DOHH2 (cell line): Measurements from ENCODE around the gene GET4.

Experiments used
- H3F3A ChIP-seq: fragments of 200-600 bp; sonication (generic), shearing (Covaris generic); 2 replicates; pipeline ENCODE4 v1.6.0; 2016; ENCODE audit warnings: antibody characterized with exemption, mild to moderate bottlenecking; ENCODE audit not compliant: control insufficient read depth, insufficient read depth
- H3K27ac ChIP-seq: fragments of 200-600 bp; sonication (generic); 2 replicates; pipeline ENCODE4 v1.5.1; 2014; ENCODE audit warnings: low read depth, mild to moderate bottlenecking, low read length, moderate library complexity
- H3K27me3 ChIP-seq: fragments of 200-600 bp; sonication (generic); 2 replicates; pipeline ENCODE4 v1.6.1; 2014; ENCODE audit warnings: mild to moderate bottlenecking, low read length, mixed read lengths; ENCODE audit not compliant: control insufficient read depth
- H3K36me3 ChIP-seq: fragments of 200-600 bp; sonication (generic); 2 replicates; pipeline ENCODE4 v1.6.1; 2014; ENCODE audit warnings: mild to moderate bottlenecking, low read length, moderate library complexity, mixed read lengths; ENCODE audit not compliant: control insufficient read depth
- H3K4me1 ChIP-seq: fragments of 200-600 bp; sonication (generic); 2 replicates; pipeline ENCODE4 v1.6.1; 2014; ENCODE audit warnings: mild to moderate bottlenecking, low read length, mixed read lengths; ENCODE audit not compliant: control insufficient read depth
- H3K4me2 ChIP-seq: fragments of 200-600 bp; sonication (generic); 2 replicates; pipeline ENCODE4 v1.6.0; 2014; ENCODE audit warnings: mild to moderate bottlenecking, low read length, moderate library complexity
- H3K4me3 ChIP-seq: fragments of 200-600 bp; sonication (generic); 2 replicates; pipeline ENCODE4 v1.5.1; 2014; ENCODE audit warnings: mild to moderate bottlenecking, low read length, mixed read lengths
- H3K79me2 ChIP-seq: fragments of 200-600 bp; sonication (generic); 2 replicates; pipeline ENCODE4 v1.6.1; 2014; ENCODE audit warnings: mild to moderate bottlenecking, low read length, mixed read lengths; ENCODE audit not compliant: control insufficient read depth
- H3K9me2 ChIP-seq: fragments of 200-600 bp; sonication (generic); replicated peaks from 2 replicates; pipeline ENCODE4 v1.6.1; 2014; ENCODE audit warnings: mild to moderate bottlenecking, low read length, mixed read lengths; ENCODE audit not compliant: control insufficient read depth
- H3K9me3 ChIP-seq: fragments of 200-600 bp; sonication (generic); 2 replicates; pipeline ENCODE4 v1.6.1; 2014; ENCODE audit warnings: antibody characterized with exemption, low read length, mixed read lengths; ENCODE audit not compliant: control insufficient read depth, insufficient read depth
- H4K20me1 ChIP-seq: fragments of 200-600 bp; sonication (generic); 2 replicates; pipeline ENCODE4 v1.6.0; 2014; ENCODE audit warnings: low read depth, mild to moderate bottlenecking, antibody characterized with exemption, low read length, moderate library complexity; ENCODE audit not compliant: control insufficient read depth, insufficient read depth
- EZH2phosphoT487 ChIP-seq: fragments of 200-600 bp; sonication (generic); IDR thresholded peaks from 2 replicates; pipeline ENCODE4 v1.6.1; 2017; ENCODE audit warnings: borderline replicate concordance, mild to moderate bottlenecking, antibody characterized with exemption, low read length, moderate library complexity, mixed read lengths
- TF ChIP-seq, protein P1 (sequence below): fragments of 200-600 bp; sonication (generic); IDR thresholded peaks from one replicate; pipeline ENCODE4 v1.5.1; 2014; ENCODE audit warnings: antibody characterized with exemption, mild to moderate bottlenecking, low read depth, low read length; ENCODE audit not compliant: poor library complexity, severe bottlenecking

The GET4 gene

DNA sequence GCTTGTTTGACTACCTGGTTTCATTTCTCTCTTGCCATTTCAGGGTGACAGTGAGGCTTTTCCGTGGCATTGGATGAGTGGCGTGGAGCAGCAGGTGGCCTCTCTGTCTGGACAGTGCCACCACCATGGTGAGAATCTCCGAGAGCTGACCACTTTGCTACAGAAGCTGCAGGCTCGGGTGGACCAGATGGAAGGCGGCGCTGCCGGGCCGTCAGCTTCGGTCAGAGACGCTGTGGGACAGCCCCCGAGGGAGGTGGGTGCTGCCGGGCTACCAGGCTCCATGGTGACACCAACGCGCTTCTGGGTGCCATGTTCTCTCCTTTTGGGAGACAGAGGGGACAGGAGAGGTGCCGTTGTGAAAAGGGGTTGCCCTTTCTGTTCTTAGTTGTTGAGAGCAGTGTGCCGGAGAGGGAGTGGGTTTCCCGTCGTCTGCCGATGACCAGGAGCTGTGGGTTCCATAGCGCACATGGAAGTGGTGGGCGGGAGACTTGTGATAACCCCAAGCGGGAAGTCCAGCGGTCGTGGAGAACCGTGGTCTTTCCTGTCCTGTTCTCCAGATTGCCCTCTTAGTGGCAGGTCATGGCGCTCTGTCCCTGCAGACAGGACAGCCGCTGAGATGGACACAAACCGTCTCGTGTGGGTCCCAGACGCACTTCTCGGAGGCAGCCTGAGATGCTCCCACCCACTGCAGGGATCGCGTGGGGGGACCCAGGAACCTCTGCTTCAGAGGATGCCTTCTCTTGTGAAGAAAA lies 22.8 kb upstream of the GET4 start:
- Histone ChIP-seq H3K4me3 (no peak overlapping the region), H3K36me3 (peaks cover 82% of the 10 kb centered on the region), H3K27me3 (no peaks in the 10 kb centered on the region), H3F3A (no peaks in the 10 kb centered on the region), H4K20me1 (no peaks in the 10 kb centered on the region; the same call in 1 of the 2 replicates), H3K9me2 (no peaks in the 10 kb centered on the region), H3K9me3 (no peaks in the 10 kb centered on the region), H3K4me2 (no peak overlapping the region), H3K27ac (no peak overlapping the region), H3K4me1 (no peaks in the 10 kb centered on the region), H3K79me2 (no peaks in the 10 kb centered on the region)
- TF ChIP-seq EZH2phosphoT487, result no peak

DNA sequence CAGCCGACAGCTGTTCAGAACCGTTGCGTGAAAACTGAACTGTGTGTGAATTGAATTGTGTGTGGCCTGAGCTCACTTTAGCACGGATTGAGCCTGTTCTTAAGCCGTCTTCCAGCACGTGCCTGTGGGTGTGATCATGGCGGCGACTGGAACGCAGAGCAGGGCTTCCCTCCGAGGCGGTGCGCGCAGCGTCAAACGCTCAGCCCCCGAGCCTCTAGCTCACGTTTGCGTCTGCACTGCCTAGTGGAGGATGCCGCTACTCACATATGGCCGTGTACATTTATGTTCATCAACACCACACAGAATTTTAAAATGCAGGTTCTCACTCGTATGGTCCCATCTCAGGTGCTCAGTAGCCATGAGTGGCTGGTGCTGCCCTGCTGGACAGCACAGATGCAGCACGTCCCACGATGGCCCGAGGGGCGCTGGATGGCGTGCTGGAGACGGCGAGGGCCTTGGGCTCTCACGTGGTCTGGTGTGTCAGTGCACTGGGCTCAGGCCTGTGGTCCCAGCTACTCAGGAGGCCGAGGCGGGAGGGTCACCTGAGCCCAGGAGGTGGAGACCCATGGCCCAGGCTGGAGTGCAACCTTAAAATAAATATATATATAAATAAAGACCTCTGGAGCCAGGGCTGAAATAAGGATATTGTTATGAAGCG lies 22.1 kb upstream of the GET4 start:
- H3F3A ChIP-seq, result no peaks in the 10 kb centered on the region
- no peaks in the 10 kb centered on the region for H3K9me3 ChIP-seq
- no peaks in the 10 kb centered on the region for H3K9me2 ChIP-seq
- H3K4me1 ChIP-seq, result no peaks in the 10 kb centered on the region
- H3K4me2 ChIP-seq, result no peak overlapping the region
- no peak overlapping the region for H3K4me3 ChIP-seq
- peaks cover 82% of the 10 kb centered on the region for H3K36me3 ChIP-seq
- no peaks in the 10 kb centered on the region for H3K27me3 ChIP-seq
- no peak overlapping the region for H3K27ac ChIP-seq
- H4K20me1 ChIP-seq, result no peaks in the 10 kb centered on the region; the same call in 1 of the 2 replicates
- no peaks in the 10 kb centered on the region for H3K79me2 ChIP-seq
- TF ChIP-seq, protein P1, sequence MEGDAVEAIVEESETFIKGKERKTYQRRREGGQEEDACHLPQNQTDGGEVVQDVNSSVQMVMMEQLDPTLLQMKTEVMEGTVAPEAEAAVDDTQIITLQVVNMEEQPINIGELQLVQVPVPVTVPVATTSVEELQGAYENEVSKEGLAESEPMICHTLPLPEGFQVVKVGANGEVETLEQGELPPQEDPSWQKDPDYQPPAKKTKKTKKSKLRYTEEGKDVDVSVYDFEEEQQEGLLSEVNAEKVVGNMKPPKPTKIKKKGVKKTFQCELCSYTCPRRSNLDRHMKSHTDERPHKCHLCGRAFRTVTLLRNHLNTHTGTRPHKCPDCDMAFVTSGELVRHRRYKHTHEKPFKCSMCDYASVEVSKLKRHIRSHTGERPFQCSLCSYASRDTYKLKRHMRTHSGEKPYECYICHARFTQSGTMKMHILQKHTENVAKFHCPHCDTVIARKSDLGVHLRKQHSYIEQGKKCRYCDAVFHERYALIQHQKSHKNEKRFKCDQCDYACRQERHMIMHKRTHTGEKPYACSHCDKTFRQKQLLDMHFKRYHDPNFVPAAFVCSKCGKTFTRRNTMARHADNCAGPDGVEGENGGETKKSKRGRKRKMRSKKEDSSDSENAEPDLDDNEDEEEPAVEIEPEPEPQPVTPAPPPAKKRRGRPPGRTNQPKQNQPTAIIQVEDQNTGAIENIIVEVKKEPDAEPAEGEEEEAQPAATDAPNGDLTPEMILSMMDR, result no peak
- TF ChIP-seq EZH2phosphoT487, result no peak

DNA sequence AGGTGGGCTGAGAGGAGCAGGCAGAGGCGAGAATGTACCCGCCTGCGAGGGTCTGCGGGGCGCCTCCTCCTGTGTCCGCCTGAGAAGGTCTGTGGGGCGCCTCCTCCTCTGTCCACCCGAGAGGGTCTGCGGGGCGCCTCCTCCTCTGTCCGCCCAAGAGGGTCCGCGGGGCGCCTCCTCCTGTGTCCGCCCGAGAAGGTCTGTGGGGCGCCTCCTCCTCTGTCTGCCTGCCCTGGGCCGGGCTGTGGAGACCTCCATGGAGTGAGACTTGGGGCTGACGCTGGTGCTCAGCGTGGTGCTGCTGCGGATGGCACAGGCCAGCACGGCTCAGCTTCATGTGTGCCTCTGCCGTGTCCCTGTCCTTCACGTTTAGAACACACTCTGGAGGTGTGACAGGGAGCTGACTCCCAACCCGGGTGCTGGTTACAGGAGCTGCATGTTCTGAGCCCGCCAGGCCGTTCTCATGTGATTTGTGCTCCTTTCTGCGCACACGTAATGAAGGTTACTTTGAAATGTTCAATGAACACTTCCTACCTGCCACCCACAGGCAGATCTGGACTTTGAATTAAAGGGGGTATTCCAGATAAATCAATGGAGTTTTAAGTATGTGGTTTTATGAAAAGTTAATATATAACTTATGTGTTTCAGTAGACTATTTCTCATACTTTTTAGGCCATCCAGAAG lies 20.5 kb upstream of the GET4 start:
- Histone ChIP-seq H3K4me1 (no peaks in the 10 kb centered on the region), H3K4me2 (no peak overlapping the region), H4K20me1 (no peaks in the 10 kb centered on the region; the same call in 1 of the 2 replicates), H3K27ac (no peak overlapping the region), H3K79me2 (no peaks in the 10 kb centered on the region), H3K9me3 (no peaks in the 10 kb centered on the region), H3K27me3 (no peaks in the 10 kb centered on the region), H3F3A (no peaks in the 10 kb centered on the region), H3K9me2 (no peaks in the 10 kb centered on the region), H3K4me3 (no peak overlapping the region), H3K36me3 (peaks cover 88% of the 10 kb centered on the region)
- TF ChIP-seq EZH2phosphoT487, result no peak
- TF ChIP-seq, protein P1, result no peak
